ENCODE results near the gene ACY1.
A peak's percentile ranks its signal among the peaks of the same experiment; 100 is the strongest.

Gene ACY1

DNA sequence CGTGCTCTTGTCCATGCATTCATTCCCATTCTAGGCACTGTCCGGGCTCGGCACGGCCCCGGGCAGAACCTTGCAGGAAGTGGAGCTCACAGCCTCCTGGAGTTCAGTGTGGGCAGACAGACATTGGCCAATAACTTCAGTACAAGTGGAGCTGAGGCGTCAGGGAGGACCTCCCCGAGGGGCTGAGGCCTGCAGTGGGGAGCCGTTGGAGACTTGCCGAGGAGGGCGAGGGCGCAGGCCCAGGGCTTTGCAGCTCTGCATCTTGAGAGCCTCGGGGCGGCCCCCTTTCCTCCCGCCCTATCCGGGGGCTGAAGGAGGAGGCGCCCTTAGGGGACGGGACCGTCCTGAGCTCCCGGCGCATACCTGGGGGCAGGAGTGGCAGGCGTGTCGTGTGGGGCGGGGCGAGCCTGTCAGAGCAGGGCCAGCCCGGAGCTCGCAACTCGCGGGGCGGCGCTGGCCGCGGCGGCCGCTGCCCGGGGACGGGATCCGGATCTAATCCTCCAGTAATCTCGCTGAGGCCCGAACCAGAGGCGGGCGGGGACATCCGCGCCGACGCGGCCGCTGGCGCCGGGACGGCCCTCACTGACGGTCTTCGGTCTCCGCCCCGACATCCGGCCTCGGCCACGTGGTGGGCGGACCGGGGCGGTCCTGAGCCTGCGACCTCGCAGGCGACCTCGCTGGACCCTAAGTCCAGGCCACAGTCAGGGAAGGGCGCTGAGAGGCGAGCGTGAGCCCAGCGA lies at the start of gene ACY1:
ACY1 (plus strand) TSS at position 698 of the 740 bp plus-strand sequence. CDS start 530 bp downstream, outside the sequence.
- ATAC-seq, result peak; percentile 87
- Mint-ChIP-seq H3K27ac (peak within 1 kb of the TSS; percentile 96), H3K4me1 (peaks cover 31% of the 10 kb centered on the region)

GRCh38 chr3:51934139-51934850 lies 49.0 kb upstream of the ACY1 start:
- Mint-ChIP-seq H3K4me3 (no peak overlapping the region), H3K36me3 (peaks cover 67% of the 10 kb centered on the region), H3K9me3 (no peaks in the 10 kb centered on the region), H3K27ac (no peak overlapping the region), H3K4me1 (peaks cover 4% of the 10 kb centered on the region)
- DNase-seq (ENCODE audit: low spot score in 2 of 2) (peak in 1 of 2 donors; percentile 45), ATAC-seq (no peak)

More for the DNA sequence above, at the start of gene ACY1:
- Mint-ChIP-seq H3K9me3 (no peaks in the 10 kb centered on the region), H3K4me3 (peak within 1 kb of the TSS; percentile 85), H3K36me3 (peaks cover 11% of the 10 kb centered on the region)
- DNase-seq (ENCODE audit: low spot score in 2 of 2), result peak; percentile 71 to 90

GRCh38 chr3:51934991-51935885 lies 48.1 kb upstream of the ACY1 start:
- Mint-ChIP-seq H3K36me3 (peaks cover 67% of the 10 kb centered on the region), H3K27ac (no peak overlapping the region), H3K4me3 (no peak overlapping the region), H3K4me1 (peaks cover 9% of the 10 kb centered on the region), H3K9me3 (no peaks in the 10 kb centered on the region)
- ATAC-seq (no peak), DNase-seq (ENCODE audit: low spot score in 2 of 2) (peak in 1 of 2 donors; percentile 46)

GRCh38 chr3:51935886-51936755 lies 47.2 kb upstream of the ACY1 start:
- H3K4me3 Mint-ChIP-seq, result no peak overlapping the region
- no peak for ATAC-seq

DNA sequence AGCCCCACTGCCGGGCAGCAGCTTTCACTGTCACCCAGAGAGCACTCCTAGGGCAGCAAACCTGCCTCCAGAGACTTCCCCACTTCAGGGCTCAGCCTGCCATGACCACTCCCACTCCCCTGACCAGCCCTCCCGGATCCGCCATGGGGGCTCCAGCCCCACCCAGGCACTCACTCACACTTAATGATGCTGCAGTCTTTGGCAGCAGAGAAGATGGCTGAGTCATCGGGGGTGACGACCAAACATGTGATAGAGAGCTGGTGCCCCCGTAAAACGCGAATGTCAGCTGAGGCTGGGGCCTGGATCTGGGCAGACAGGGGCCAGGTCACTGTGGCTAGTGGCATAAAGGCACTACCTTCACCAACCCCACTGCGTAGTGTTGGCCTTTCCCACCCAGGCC lies 46.3 kb upstream of the ACY1 start:
- H3K36me3 Mint-ChIP-seq, result peaks cover 61% of the 10 kb centered on the region
- H3K9me3 Mint-ChIP-seq, result no peaks in the 10 kb centered on the region
- H3K4me1 Mint-ChIP-seq, result peaks cover 23% of the 10 kb centered on the region
- peak in 1 of 2 donors; percentile 47 for DNase-seq (ENCODE audit: low spot score in 2 of 2)
- no peak overlapping the region for H3K4me3 Mint-ChIP-seq
- no peak for ATAC-seq
- H3K27ac Mint-ChIP-seq, result no peak overlapping the region

More at GRCh38 chr3:51935886-51936755, 47.2 kb upstream of the ACY1 start:
- H3K27ac Mint-ChIP-seq, result no peak overlapping the region
- H3K4me1 Mint-ChIP-seq, result peaks cover 18% of the 10 kb centered on the region
- peak in 1 of 2 donors; percentile 40 for DNase-seq (ENCODE audit: low spot score in 2 of 2)
- peaks cover 70% of the 10 kb centered on the region for H3K36me3 Mint-ChIP-seq
- no peaks in the 10 kb centered on the region for H3K9me3 Mint-ChIP-seq

- ATAC-seq, result no peak
- H3K4me1 Mint-ChIP-seq, result peaks cover 31% of the 10 kb centered on the region
- no peaks in the 10 kb centered on the region for H3K9me3 Mint-ChIP-seq
- H3K36me3 Mint-ChIP-seq, result peaks cover 53% of the 10 kb centered on the region
- peak overlapping the region; percentile 48 for H3K27ac Mint-ChIP-seq
- DNase-seq (ENCODE audit: low spot score in 2 of 2), result no peak
- H3K4me3 Mint-ChIP-seq, result no peak overlapping the region
Measured at GRCh38 chr3:51937611-51938450, 45.5 kb upstream of the ACY1 start.

DNA sequence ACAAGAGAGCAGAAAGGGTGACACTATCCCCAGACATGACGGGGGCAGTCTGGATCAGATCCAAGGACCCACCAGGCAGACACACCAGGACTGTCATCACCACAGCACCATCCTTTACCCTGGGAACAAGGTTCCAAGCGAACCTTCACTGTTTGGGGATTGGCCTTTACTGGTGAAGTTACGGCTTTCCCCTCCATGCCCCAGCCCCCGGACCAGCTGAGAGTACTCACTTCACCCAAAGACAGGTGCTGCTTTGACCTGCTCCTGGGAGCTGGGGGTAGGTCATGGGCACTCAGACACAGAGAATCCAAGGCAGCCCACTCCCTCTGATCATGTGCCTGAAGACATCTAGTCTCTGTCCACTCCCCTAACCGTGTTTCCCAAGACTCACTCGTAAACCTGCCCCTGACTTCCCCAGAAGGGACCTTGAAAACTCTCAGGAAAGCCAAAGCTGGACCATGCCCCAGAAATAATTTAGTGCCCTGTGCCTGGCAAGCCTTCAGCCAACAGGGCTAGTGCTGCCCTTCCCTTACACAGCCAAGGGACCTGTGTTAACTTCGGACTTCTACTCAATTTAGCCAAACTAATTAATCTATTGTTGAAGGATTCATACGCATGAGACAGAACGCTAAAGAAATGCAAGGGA lies 44.4 kb upstream of the ACY1 start:
- H3K4me1 Mint-ChIP-seq, result peaks cover 34% of the 10 kb centered on the region
- peak overlapping the region; percentile 48 for H3K27ac Mint-ChIP-seq
- no peak overlapping the region for H3K4me3 Mint-ChIP-seq
- DNase-seq (ENCODE audit: low spot score in 2 of 2) (no peak), ATAC-seq (no peak)
- no peaks in the 10 kb centered on the region for H3K9me3 Mint-ChIP-seq
- peaks cover 52% of the 10 kb centered on the region for H3K36me3 Mint-ChIP-seq

GRCh38 chr3:51940648-51941462 lies 42.5 kb upstream of the ACY1 start:
- DNase-seq (ENCODE audit: low spot score in 2 of 2), result no peak
- H3K27ac Mint-ChIP-seq, result peak overlapping the region; percentile 20
- H3K4me1 Mint-ChIP-seq, result peaks cover 34% of the 10 kb centered on the region
- H3K4me3 Mint-ChIP-seq, result peak overlapping the region; percentile 85
- no peaks in the 10 kb centered on the region for H3K9me3 Mint-ChIP-seq
- H3K36me3 Mint-ChIP-seq, result peaks cover 32% of the 10 kb centered on the region
- ATAC-seq, result no peak

DNA sequence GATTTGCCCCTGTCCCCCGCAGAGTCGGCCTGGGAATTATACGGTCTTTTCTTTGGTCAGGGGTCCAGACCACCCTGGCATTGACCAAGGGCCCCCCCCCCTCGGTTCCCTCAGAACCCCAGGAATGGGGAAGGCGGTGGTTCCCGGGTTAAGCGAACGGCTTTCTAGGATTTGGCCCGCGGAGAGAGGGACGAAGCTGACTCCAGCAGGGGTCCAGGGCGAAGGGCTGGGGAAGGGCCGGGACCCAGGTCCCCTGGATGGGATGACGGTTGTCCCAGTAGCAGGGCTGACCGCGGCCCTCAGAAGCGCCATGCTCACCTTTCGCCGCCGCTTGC lies 41.9 kb upstream of the ACY1 start:
- Mint-ChIP-seq H3K27ac (peak overlapping the region; percentile 89), H3K4me3 (peak overlapping the region; percentile 85), H3K36me3 (peaks cover 26% of the 10 kb centered on the region), H3K9me3 (no peaks in the 10 kb centered on the region), H3K4me1 (peaks cover 34% of the 10 kb centered on the region)
- no peak for ATAC-seq
- no peak for DNase-seq (ENCODE audit: low spot score in 2 of 2)

- Mint-ChIP-seq H3K36me3 (peaks cover 21% of the 10 kb centered on the region), H3K9me3 (no peaks in the 10 kb centered on the region), H3K4me3 (peak within 1 kb of the TSS; percentile 85), H3K4me1 (peaks cover 34% of the 10 kb centered on the region), H3K27ac (peak within 1 kb of the TSS; percentile 89)
- ATAC-seq (peak; percentile 92), DNase-seq (ENCODE audit: low spot score in 2 of 2) (peak; percentile 98 to 99)
Measured at GRCh38 chr3:51941798-51942602, 41.3 kb upstream of the ACY1 start, which contains the start of the genes PARP3 and RRP9. TSS of gene PARP3 (plus strand) at chr3:51942363. CDS start at chr3:51943356, 993 bp downstream. TSS of gene RRP9 (minus strand) at chr3:51941904. CDS start at chr3:51941867, 37 bp downstream.

GRCh38 chr3:51942603-51943450 lies 40.5 kb upstream of the ACY1 start:
- H3K36me3 Mint-ChIP-seq, result peaks cover 12% of the 10 kb centered on the region
- peak overlapping the region; percentile 89 for H3K27ac Mint-ChIP-seq
- ATAC-seq, result peak; percentile 27
- peaks cover 34% of the 10 kb centered on the region for H3K4me1 Mint-ChIP-seq
- peak in 1 of 2 donors; percentile 76 for DNase-seq (ENCODE audit: low spot score in 2 of 2)
- no peaks in the 10 kb centered on the region for H3K9me3 Mint-ChIP-seq
- H3K4me3 Mint-ChIP-seq, result peak overlapping the region; percentile 85

Measured in stimulated activated effector memory CD8-positive, alpha-beta T cell treated with anti-CD3 and anti-CD28 coated beads, Interleukin-12 subunit alpha, Interleukin-12 subunit beta, amount 100 ng/mL, for 72 hours (primary cell).